ENCODE data around the gene MAN1A2. TPM values are rescaled to one million over a fixed set of nuclear protein-coding genes. Genes with fewer than 3 reads are reported as not detected.

MAN1A2 gene
- total RNA-seq, 1 donor from 2014 or later = 45.4 TPM

DNA sequence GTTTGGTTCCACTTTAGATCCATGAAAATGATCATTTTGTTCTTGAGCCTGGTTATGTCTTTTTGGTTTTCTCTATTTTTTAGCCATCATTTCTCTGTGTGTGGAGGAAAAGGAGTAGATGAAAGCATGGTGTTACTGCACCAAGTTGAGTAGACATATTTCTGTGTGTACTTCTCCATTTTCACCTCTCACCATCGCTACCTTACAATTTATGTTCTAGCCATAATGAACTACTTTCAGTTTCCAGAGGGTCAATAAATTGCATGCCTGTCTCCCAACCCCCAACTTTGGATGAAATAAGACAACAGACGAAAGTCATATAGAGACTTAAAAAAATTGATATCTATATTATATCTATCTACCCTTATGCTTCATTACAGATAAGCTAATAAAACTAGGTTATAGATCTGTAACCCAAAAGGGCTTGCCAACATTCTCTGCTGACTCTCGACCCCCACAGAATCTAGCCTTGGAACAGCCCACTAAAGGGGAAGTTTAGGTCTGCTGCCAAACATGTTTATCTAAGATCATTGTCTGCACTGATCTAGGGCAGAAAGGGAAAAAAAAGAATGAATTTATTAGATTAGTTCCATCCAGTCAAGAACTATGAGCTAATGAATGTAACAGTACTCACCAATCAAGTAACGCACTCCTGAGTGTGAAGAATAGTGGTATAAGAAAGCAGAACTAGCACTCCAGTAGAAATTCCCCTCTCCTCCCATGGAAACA is 7.5 kb upstream of the MAN1A2 start:
- H3K4me1 ChIP-seq (ENCODE audit: control insufficient read depth in 3 of 3, insufficient read depth in 3 of 3, low read length in 3 of 3) = peaks cover 0 to 10% (median 5%) of the 10 kb centered on the region in 3 donors
- no peak overlapping the region for H3K9ac ChIP-seq (ENCODE audit: low read depth in 1 of 3, low read length in 3 of 3)
- H3K4me3 ChIP-seq (ENCODE audit: low read length in 3 of 3) = no peak overlapping the region
- H3K27me3 ChIP-seq (ENCODE audit: control insufficient read depth in 3 of 3, insufficient read depth in 3 of 3, low read length in 3 of 3) = no peaks in the 10 kb centered on the region
- H3K27ac ChIP-seq (ENCODE audit: low read depth, low read length) = no peak overlapping the region
- no peaks in the 10 kb centered on the region for H3K36me3 ChIP-seq (ENCODE audit: control insufficient read depth in 3 of 3, insufficient read depth in 3 of 3, low read length in 3 of 3)
- H3K9me3 ChIP-seq (ENCODE audit: control insufficient read depth in 3 of 3, low read length in 3 of 3) = no peaks in the 10 kb centered on the region

DNA sequence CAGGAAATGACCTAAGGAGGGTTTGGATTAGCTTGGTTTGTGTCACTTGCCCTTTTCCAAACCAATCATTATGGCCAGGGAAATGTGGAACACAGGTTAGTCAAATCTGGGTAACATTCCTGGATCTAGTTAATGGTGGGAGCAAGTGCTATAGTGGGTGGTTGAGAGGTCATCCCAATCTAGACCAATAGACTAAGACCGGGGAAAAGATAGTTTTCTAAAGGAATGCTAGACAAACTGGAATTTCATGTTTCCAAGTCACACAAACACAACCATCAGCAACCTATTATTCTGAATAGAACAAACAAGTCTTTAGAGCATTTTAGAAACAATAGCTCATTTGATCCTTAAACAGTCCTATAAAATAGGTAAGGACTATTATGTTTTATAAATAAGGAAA is 4.3 kb upstream of the MAN1A2 start:
- H3K9me3 ChIP-seq (ENCODE audit: control insufficient read depth in 3 of 3, low read length in 3 of 3) = no peaks in the 10 kb centered on the region
- H3K4me1 ChIP-seq (ENCODE audit: control insufficient read depth in 3 of 3, insufficient read depth in 3 of 3, low read length in 3 of 3) = peaks cover 8 to 26% (median 12%) of the 10 kb centered on the region in 3 donors
- H3K27me3 ChIP-seq (ENCODE audit: control insufficient read depth in 3 of 3, insufficient read depth in 3 of 3, low read length in 3 of 3) = no peaks in the 10 kb centered on the region
- H3K9ac ChIP-seq (ENCODE audit: low read depth in 1 of 3, low read length in 3 of 3) = no peak overlapping the region
- H3K27ac ChIP-seq (ENCODE audit: low read depth, low read length) = no peak overlapping the region
- H3K4me3 ChIP-seq (ENCODE audit: low read length in 3 of 3) = no peak overlapping the region
- no peaks in the 10 kb centered on the region for H3K36me3 ChIP-seq (ENCODE audit: control insufficient read depth in 3 of 3, insufficient read depth in 3 of 3, low read length in 3 of 3)

DNA sequence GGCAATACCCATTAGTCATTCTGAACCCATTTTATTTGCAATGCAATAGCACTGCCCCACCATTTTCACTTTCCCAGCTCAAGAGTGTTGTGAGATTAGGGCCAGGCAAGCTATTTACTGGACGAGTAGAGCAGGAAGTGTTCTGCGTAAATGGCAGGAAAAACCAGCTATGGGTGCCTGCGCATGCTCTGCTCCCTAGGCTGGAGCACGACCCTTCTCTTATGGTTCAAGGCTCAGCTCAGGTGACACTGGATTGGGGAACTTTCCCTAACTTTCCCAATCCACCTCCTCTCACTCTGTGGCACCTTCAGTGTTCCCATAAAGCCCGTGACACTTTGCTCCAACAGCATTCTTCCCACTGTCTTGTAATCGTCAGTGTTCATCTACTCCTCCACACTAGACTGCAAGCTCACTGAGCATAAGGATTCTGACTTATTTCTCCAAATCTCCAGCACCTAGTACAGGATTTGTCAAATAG is 3.6 kb upstream of the MAN1A2 start:
- H3K27me3 ChIP-seq (ENCODE audit: control insufficient read depth in 3 of 3, insufficient read depth in 3 of 3, low read length in 3 of 3) = no peaks in the 10 kb centered on the region
- peak overlapping the region in 2 of 3 donors; percentile 17 to 43 for H3K9ac ChIP-seq (ENCODE audit: low read depth in 1 of 3, low read length in 3 of 3)
- H3K4me3 ChIP-seq (ENCODE audit: low read length in 3 of 3) = peak overlapping the region; percentile 6 to 30 (median 28)
- no peaks in the 10 kb centered on the region for H3K9me3 ChIP-seq (ENCODE audit: control insufficient read depth in 3 of 3, low read length in 3 of 3)
- peaks cover 8 to 26% (median 12%) of the 10 kb centered on the region in 3 donors for H3K4me1 ChIP-seq (ENCODE audit: control insufficient read depth in 3 of 3, insufficient read depth in 3 of 3, low read length in 3 of 3)
- H3K27ac ChIP-seq (ENCODE audit: low read depth, low read length) = no peak overlapping the region
- no peaks in the 10 kb centered on the region for H3K36me3 ChIP-seq (ENCODE audit: control insufficient read depth in 3 of 3, insufficient read depth in 3 of 3, low read length in 3 of 3)

DNA sequence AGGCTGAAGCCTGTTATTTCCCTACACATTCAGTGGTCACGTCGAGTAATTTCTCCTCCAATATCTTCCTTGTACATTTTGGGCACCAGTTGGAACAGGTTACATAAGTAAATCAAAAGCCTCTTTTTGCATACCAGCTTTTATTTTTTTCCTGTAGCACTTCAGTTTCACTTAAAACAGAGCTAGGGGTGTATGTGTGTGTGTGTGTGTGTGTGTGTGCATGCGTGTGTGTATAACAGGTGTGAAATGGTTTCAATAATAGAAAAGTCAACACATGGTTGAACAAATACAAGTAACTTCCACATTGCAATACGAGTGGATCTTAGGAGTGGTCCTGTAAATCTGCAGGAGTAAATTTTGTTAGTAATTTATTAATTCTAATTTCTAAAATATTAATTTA is 3.0 kb upstream of the MAN1A2 start:
- H3K4me1 ChIP-seq (ENCODE audit: control insufficient read depth in 3 of 3, insufficient read depth in 3 of 3, low read length in 3 of 3) = peaks cover 5 to 26% (median 14%) of the 10 kb centered on the region in 3 donors
- H3K9me3 ChIP-seq (ENCODE audit: control insufficient read depth in 3 of 3, low read length in 3 of 3) = no peaks in the 10 kb centered on the region
- no peak overlapping the region for H3K27ac ChIP-seq (ENCODE audit: low read depth, low read length)
- peak overlapping the region in 1 of 3 donors; percentile 12 for H3K9ac ChIP-seq (ENCODE audit: low read depth in 1 of 3, low read length in 3 of 3)
- H3K36me3 ChIP-seq (ENCODE audit: control insufficient read depth in 3 of 3, insufficient read depth in 3 of 3, low read length in 3 of 3) = no peaks in the 10 kb centered on the region
- H3K27me3 ChIP-seq (ENCODE audit: control insufficient read depth in 3 of 3, insufficient read depth in 3 of 3, low read length in 3 of 3) = no peaks in the 10 kb centered on the region
- peak overlapping the region in 1 of 3 donors; percentile 28 for H3K4me3 ChIP-seq (ENCODE audit: low read length in 3 of 3)

DNA sequence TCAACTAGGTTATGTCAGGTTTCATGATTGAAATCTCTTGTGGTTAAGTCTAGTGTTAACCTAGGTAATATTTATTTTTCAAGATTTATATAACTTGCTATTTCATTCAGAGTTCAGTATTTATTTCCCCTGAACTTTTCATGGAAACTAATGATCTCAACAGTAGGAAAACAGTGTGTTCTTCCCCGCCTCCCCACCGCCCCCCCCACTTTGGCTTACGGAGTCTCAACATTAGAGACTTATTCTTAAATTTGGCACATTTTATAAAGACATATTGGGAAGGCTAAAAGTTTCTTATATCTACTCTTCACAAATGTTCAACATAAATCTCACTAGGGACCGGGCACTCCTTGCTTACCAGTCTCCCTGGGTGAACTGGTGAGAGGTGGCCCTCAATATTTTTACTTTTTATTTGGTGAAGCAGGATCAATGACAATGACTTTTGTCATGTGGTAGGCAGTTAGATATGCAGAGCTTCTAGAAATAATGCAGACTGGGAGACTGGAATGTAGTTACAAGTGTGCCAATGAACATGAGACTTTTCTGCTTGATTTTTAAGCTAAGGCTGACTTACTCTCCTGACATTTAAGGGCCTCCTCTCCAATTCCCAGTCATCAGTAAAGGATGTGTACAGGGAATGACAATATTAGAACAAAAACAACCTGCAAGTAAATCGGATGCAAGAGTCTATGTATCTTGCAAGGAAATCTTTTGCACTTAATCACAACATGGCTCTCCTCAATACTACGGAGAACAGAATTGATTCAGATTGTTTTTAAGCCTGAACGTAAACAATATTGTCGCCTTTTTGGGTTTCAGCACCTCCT is 1.7 kb upstream of the MAN1A2 start:
- Histone ChIP-seq H3K27ac (ENCODE audit: low read depth, low read length) (peak overlapping the region; percentile 91), H3K4me1 (ENCODE audit: control insufficient read depth in 3 of 3, insufficient read depth in 3 of 3, low read length in 3 of 3) (peaks cover 4 to 26% (median 17%) of the 10 kb centered on the region in 3 donors), H3K36me3 (ENCODE audit: control insufficient read depth in 3 of 3, insufficient read depth in 3 of 3, low read length in 3 of 3) (no peaks in the 10 kb centered on the region)

DNA sequence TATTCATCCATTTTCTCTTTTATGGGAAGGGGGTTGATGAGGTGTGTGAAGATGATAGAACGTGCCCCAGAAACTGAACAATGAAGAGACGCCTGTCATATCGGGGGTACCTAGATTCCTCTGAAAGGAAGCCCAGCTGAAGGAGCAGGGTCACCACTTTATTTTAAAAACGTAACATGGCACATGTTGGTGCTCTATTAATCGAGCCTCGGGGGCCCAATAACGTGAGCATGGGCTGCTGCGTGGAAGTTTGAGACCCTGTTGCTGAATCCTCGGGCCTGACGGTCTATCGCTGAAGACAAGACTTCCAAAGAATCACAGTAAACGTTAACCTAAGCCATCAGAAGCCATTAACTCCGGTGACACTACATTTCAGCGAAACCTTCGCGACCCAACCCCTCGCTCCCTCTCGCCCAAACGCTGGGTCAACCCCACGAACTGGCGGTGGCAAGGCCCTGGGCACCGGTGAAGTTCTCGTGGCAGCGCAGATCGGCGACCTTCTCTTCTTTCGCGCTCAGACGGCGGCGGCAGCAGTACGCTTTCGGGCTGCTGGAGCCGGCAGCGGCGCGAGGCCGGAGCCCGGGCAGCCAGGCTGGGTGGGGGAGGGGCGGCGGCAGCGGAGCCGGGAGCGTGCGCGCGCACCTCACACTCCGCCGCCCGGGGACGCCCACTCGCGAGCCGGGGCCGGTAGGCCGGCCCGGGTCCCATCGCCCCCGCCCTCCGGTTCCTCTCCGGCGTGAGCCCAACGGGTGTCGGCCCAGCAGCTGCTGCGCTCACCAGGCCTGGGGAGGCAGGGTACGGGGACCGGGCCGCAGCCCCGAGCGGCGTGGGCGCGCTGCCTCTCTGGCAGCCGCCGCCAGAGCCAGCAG is 838 bp upstream of the MAN1A2 start:
- H3K36me3 ChIP-seq (ENCODE audit: control insufficient read depth in 3 of 3, insufficient read depth in 3 of 3, low read length in 3 of 3) = no peaks in the 10 kb centered on the region
- H3K9ac ChIP-seq (ENCODE audit: low read depth in 1 of 3, low read length in 3 of 3) = peak overlapping the region; percentile 95 to 98 (median 95)
- peak overlapping the region; percentile 71 to 92 (median 90) for H3K4me3 ChIP-seq (ENCODE audit: low read length in 3 of 3)
- peak overlapping the region; percentile 91 for H3K27ac ChIP-seq (ENCODE audit: low read depth, low read length)
- H3K9me3 ChIP-seq (ENCODE audit: control insufficient read depth in 3 of 3, low read length in 3 of 3) = no peaks in the 10 kb centered on the region
- H3K4me1 ChIP-seq (ENCODE audit: control insufficient read depth in 3 of 3, insufficient read depth in 3 of 3, low read length in 3 of 3) = peaks cover 4 to 26% (median 20%) of the 10 kb centered on the region in 3 donors
- H3K27me3 ChIP-seq (ENCODE audit: control insufficient read depth in 3 of 3, insufficient read depth in 3 of 3, low read length in 3 of 3) = no peaks in the 10 kb centered on the region

More for the DNA sequence above, 1.7 kb upstream of the MAN1A2 start:
- H3K27me3 ChIP-seq (ENCODE audit: control insufficient read depth in 3 of 3, insufficient read depth in 3 of 3, low read length in 3 of 3) = no peaks in the 10 kb centered on the region
- H3K4me3 ChIP-seq (ENCODE audit: low read length in 3 of 3) = peak overlapping the region; percentile 71 to 92 (median 90)
- H3K9ac ChIP-seq (ENCODE audit: low read depth in 1 of 3, low read length in 3 of 3) = peak overlapping the region; percentile 95 to 98 (median 95)
- no peaks in the 10 kb centered on the region for H3K9me3 ChIP-seq (ENCODE audit: control insufficient read depth in 3 of 3, low read length in 3 of 3)

DNA sequence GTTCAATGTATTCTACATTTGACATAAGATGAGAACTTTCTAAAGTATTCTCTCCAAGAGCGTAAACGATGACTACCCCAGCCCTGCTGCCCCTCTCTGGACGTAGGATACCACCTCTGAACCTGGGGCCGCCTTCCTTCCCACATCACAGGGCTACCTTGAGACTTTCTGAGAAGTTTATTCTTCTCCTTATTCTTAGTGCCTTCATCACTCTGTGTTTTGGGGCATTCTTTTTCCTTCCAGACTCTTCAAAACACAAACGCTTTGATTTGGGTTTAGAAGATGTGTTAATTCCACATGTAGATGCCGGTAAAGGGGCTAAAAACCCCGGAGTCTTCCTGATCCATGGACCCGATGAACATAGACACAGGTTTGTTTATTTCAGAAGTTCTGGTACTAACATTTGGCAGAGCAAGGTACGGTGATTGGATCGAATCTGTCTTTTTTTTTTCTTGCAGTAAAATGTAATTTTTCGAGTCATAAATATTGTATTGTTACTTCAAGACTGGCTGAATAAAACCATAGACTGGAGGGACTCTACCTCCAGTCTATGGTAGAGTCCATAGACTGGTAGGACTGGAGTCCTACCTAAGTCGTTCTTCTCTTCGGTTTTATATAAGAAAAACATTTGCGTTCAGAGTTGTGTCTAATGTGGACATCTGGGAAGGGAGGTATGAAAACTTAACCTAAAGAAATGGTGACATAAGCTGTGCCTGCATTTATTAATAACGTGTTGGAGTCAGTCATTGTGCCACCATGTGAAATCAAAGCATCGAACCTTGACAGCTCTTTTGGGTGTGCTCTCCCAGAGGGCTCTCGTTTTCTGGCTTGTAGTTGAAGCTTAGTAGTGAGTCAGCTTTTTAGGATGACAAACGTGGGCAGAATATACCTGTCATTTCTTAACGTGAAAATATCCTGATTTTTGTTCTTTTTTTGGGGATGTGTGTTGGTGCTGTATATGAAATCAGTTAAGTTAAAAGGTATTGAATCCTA is 1.2 kb downstream of the MAN1A2 start:
- Histone ChIP-seq H3K9me3 (ENCODE audit: control insufficient read depth in 3 of 3, low read length in 3 of 3) (no peaks in the 10 kb centered on the region), H3K9ac (ENCODE audit: low read depth in 1 of 3, low read length in 3 of 3) (peak overlapping the region; percentile 73 to 95 (median 95)), H3K4me3 (ENCODE audit: low read length in 3 of 3) (peak overlapping the region; percentile 71 to 91 (median 90)), H3K27me3 (ENCODE audit: control insufficient read depth in 3 of 3, insufficient read depth in 3 of 3, low read length in 3 of 3) (no peaks in the 10 kb centered on the region), H3K36me3 (ENCODE audit: control insufficient read depth in 3 of 3, insufficient read depth in 3 of 3, low read length in 3 of 3) (no peaks in the 10 kb centered on the region), H3K27ac (ENCODE audit: low read depth, low read length) (peak overlapping the region; percentile 91), H3K4me1 (ENCODE audit: control insufficient read depth in 3 of 3, insufficient read depth in 3 of 3, low read length in 3 of 3) (peaks cover 4 to 25% (median 22%) of the 10 kb centered on the region in 3 donors)

DNA sequence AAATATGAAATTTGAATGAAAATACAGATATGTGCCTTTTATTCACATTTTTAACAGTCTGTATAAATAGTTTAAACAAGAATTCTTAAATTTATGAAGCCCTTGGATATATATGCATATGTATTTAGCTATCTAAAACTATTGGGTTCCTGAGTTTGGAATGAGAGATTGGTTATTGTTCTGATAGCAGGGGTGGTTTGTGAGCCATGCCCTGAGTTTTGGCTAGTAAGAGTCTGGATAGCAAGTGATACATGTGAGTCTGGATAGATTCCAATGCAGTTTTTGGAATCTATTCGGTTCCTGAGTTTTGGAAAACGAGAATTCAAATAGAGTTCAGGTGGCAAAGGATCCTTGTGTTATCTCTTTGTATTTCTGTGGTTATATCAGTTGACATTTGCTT is 2.8 kb downstream of the MAN1A2 start:
- Histone ChIP-seq H3K27me3 (ENCODE audit: control insufficient read depth in 3 of 3, insufficient read depth in 3 of 3, low read length in 3 of 3) (no peaks in the 10 kb centered on the region), H3K9ac (ENCODE audit: low read depth in 1 of 3, low read length in 3 of 3) (peak overlapping the region; percentile 73 to 95 (median 95)), H3K27ac (ENCODE audit: low read depth, low read length) (no peak overlapping the region), H3K36me3 (ENCODE audit: control insufficient read depth in 3 of 3, insufficient read depth in 3 of 3, low read length in 3 of 3) (no peaks in the 10 kb centered on the region), H3K4me1 (ENCODE audit: control insufficient read depth in 3 of 3, insufficient read depth in 3 of 3, low read length in 3 of 3) (peaks cover 4 to 19% (median 14%) of the 10 kb centered on the region in 3 donors), H3K9me3 (ENCODE audit: control insufficient read depth in 3 of 3, low read length in 3 of 3) (no peaks in the 10 kb centered on the region), H3K4me3 (ENCODE audit: low read length in 3 of 3) (peak overlapping the region; percentile 52 to 91 (median 57))

Data from skeletal muscle tissue (tissue), 4 donors.